HFF-Myc (cell line): Measurements from ENCODE around the gene HNRNPUL1.

ENCODE experiments used
- DNase-seq: peaks from one replicate; pipeline ENCODE4 v3.0.0-alpha.2; 2011; ENCODE audit warnings: low read depth; ENCODE audit errors: extremely low read depth
- H3K4me3 ChIP-seq: replicated peaks from 2 replicates; pipeline ENCODE4 v1.5.1; 2011; ENCODE audit warnings: low read depth, mild to moderate bottlenecking, control low read depth, low read length
- CTCF ChIP-seq: IDR thresholded peaks from 2 replicates; pipeline ENCODE4 v1.5.1; 2012; ENCODE audit warnings: mild to moderate bottlenecking, low read depth, low read length, control low read depth; ENCODE audit errors: missing control alignments

The HNRNPUL1 gene

GRCh38 chr19:41235480-41235879, 28.7 kb upstream of the HNRNPUL1 start:
- H3K4me3 ChIP-seq, result no peak overlapping the region
- no peak for DNase-seq
- no peak for TF ChIP-seq CTCF

GRCh38 chr19:41238244-41238643, 25.9 kb upstream of the HNRNPUL1 start:
- no peak for TF ChIP-seq CTCF
- no peak for DNase-seq
- H3K4me3 ChIP-seq, result no peak overlapping the region

- TF ChIP-seq CTCF, result no peak
- no peak overlapping the region for H3K4me3 ChIP-seq
- DNase-seq, result no peak
Measured at GRCh38 chr19:41239363-41239762, 24.8 kb upstream of the HNRNPUL1 start.

GRCh38 chr19:41239961-41240574, 24.1 kb upstream of the HNRNPUL1 start:
- no peak for DNase-seq
- H3K4me3 ChIP-seq, result no peak overlapping the region
- no peak for TF ChIP-seq CTCF

GRCh38 chr19:41241859-41242258, 22.3 kb upstream of the HNRNPUL1 start:
- DNase-seq, result no peak
- TF ChIP-seq CTCF, result no peak

GRCh38 chr19:41244117-41244516, 20.1 kb upstream of the HNRNPUL1 start:
- TF ChIP-seq CTCF, result no peak
- no peak for DNase-seq

More at GRCh38 chr19:41241859-41242258, 22.3 kb upstream of the HNRNPUL1 start:
- H3K4me3 ChIP-seq, result no peak overlapping the region

GRCh38 chr19:41245843-41246242, 18.3 kb upstream of the HNRNPUL1 start:
- DNase-seq, result no peak
- no peak for TF ChIP-seq CTCF

More at GRCh38 chr19:41244117-41244516, 20.1 kb upstream of the HNRNPUL1 start:
- no peak overlapping the region for H3K4me3 ChIP-seq

More at GRCh38 chr19:41245843-41246242, 18.3 kb upstream of the HNRNPUL1 start:
- H3K4me3 ChIP-seq, result no peak overlapping the region
